MM.1S (cell line): Measurements from ENCODE around the gene SHISA7.

ENCODE experiments used
- EZH2phosphoT487 ChIP-seq: fragments of 300-600 bp; sonication (generic); IDR thresholded peaks from 2 replicates; pipeline ENCODE4 v1.6.1; 2018; ENCODE audit warnings: antibody characterized with exemption, low read length
- TF ChIP-seq, protein P1 (sequence below): fragments of 300-600 bp; sonication (generic); IDR thresholded peaks from 2 replicates; pipeline ENCODE4 v1.5.1; 2016; ENCODE audit warnings: antibody characterized with exemption, low read length, mixed read lengths

- no peak for TF ChIP-seq EZH2phosphoT487
- TF ChIP-seq, protein P1, sequence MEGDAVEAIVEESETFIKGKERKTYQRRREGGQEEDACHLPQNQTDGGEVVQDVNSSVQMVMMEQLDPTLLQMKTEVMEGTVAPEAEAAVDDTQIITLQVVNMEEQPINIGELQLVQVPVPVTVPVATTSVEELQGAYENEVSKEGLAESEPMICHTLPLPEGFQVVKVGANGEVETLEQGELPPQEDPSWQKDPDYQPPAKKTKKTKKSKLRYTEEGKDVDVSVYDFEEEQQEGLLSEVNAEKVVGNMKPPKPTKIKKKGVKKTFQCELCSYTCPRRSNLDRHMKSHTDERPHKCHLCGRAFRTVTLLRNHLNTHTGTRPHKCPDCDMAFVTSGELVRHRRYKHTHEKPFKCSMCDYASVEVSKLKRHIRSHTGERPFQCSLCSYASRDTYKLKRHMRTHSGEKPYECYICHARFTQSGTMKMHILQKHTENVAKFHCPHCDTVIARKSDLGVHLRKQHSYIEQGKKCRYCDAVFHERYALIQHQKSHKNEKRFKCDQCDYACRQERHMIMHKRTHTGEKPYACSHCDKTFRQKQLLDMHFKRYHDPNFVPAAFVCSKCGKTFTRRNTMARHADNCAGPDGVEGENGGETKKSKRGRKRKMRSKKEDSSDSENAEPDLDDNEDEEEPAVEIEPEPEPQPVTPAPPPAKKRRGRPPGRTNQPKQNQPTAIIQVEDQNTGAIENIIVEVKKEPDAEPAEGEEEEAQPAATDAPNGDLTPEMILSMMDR, result no peak
These were observed 34.6 kb downstream of the SHISA7 start for GRCh38 chr19:55408533-55408872.
